HepG2 (cell line): ENCODE data around the gene METRNL. TPM values are rescaled to one million over a fixed set of nuclear protein-coding genes. Genes with fewer than 3 reads are reported as not detected.
A peak's percentile ranks its signal among the peaks of the same experiment; 100 is the strongest.

Experiments
- ATAC-seq: fragments of 200-7000 bp; cut with Tn5 transposase; 3 replicates; pipeline ENCODE4 v1.9.1; 2020; ENCODE audit warnings: mild to moderate bottlenecking, moderate library complexity
- BruUV-seq: library from RNA; stranded (reverse); fragments of 400-500 nt; replicated peaks from 2 replicates; lab custom pipeline; 2021; lab: Mats Ljungman, UMichigan
- CTCF ChIA-PET: fragments of 300-600 bp; formaldehyde crosslinking; extraction: SDS; loops from one replicate; lab custom pipeline; 2021; ENCODE audit warnings: low total read pairs, inconsistent platforms, low intra/inter-chr PET ratio; lab: Yijun Ruan, JAX
- POLR2A ChIA-PET: fragments of 350-600 bp; sonication (Branson Sonifier 250); formaldehyde crosslinking; loops from one replicate; lab custom pipeline; 2020; ENCODE audit warnings: antibody characterized with exemption, inconsistent platforms; lab: Yijun Ruan, JAX
- DNase-seq: peaks from one replicate; pipeline ENCODE4 v3.0.0-alpha.2; 2015; ENCODE audit warnings: low spot score
- FAIRE-seq: peaks from 3 replicates; lab custom pipeline; 2011; peaks lifted over from hg19 to GRCh38; lab: Jason Lieb, UNC
- H2AFZ ChIP-seq: one replicate; pipeline ENCODE4 v1.6.1; 2011; ENCODE audit warnings: low read length, inconsistent platforms
- H3K27ac ChIP-seq: fragments of 300-600 bp; 3 replicates; pipeline ENCODE4 v1.8.0; 2011; ENCODE audit warnings: mixed run types, mild to moderate bottlenecking, mixed read lengths, low read length, inconsistent platforms; ENCODE audit not compliant: insufficient read depth; ENCODE audit errors: extremely low read length
- H3K27me3 ChIP-seq, 2 experiments: fragments of 200-600 bp in 1 of 2; 2 replicates in 1 of 2; 3 replicates in 1 of 2; pipeline versions ENCODE4 v1.6.0 to v1.8.0; 2011; ENCODE audit warnings: low read length in 2 of 2, mild to moderate bottlenecking in 2 of 2, moderate library complexity in 2 of 2, inconsistent platforms in 1 of 2; ENCODE audit not compliant: insufficient read depth in 2 of 2, control insufficient read depth in 1 of 2
- H3K36me3 ChIP-seq, 2 experiments: fragments of 200-600 bp in 1 of 2; replicated peaks in 1 of 2; 2 replicates in 1 of 2; 3 replicates in 1 of 2; pipeline versions ENCODE4 v1.5.1 to v1.8.0; 2011; ENCODE audit warnings: low read length in 2 of 2, inconsistent platforms in 1 of 2; ENCODE audit not compliant: insufficient read depth in 2 of 2, control insufficient read depth in 1 of 2
- H3K4me1 ChIP-seq: 2 replicates; pipeline ENCODE4 v1.5.1; 2012; ENCODE audit warnings: low read length, inconsistent platforms; ENCODE audit not compliant: insufficient read depth
- H3K4me2 ChIP-seq: 2 replicates; pipeline ENCODE4 v1.6.0; 2011; ENCODE audit warnings: low read depth, low read length, inconsistent platforms
- H3K4me3 ChIP-seq, 3 experiments: fragments of 200-600 bp in 1 of 3; sonication (generic), shearing (Covaris generic) in 1 of 3; replicated peaks in 1 of 3; 2 replicates each; pipeline ENCODE4 v1.5.1; 2011 to 2016; ENCODE audit warnings: low read length in 3 of 3, inconsistent platforms in 2 of 3, low read depth in 2 of 3, mild to moderate bottlenecking in 2 of 3, control low read depth in 1 of 3, mixed read lengths in 1 of 3; ENCODE audit not compliant: insufficient read depth in 1 of 3
- H3K79me2 ChIP-seq: one replicate; pipeline ENCODE4 v1.6.1; 2011; ENCODE audit warnings: low read length, inconsistent platforms; ENCODE audit not compliant: insufficient read depth
- H3K9ac ChIP-seq: 2 replicates; pipeline ENCODE4 v1.6.0; 2011; ENCODE audit warnings: mild to moderate bottlenecking, low read depth, low read length, inconsistent platforms; ENCODE audit not compliant: insufficient read depth
- H3K9me3 ChIP-seq: 2 replicates; pipeline ENCODE4 v1.5.1; 2012; ENCODE audit warnings: mild to moderate bottlenecking, low read length
- H4K20me1 ChIP-seq: 2 replicates; pipeline ENCODE4 v1.6.0; 2011; ENCODE audit warnings: inconsistent platforms, mild to moderate bottlenecking, low read length, moderate library complexity; ENCODE audit not compliant: insufficient read depth
- CC2D1A ChIP-seq: sonication (generic); formaldehyde crosslinking; IDR thresholded peaks from 2 replicates; pipeline ENCODE4 v1.8.1; 2023; ENCODE audit warnings: mild to moderate bottlenecking, missing genetic modification reagents
- CREB1 ChIP-seq, 2 experiments: fragments of 450-650 bp in 1 of 2; IDR thresholded peaks; 2 replicates each; pipeline ENCODE4 v1.6.1; 2016 to 2017; ENCODE audit warnings: control low read depth in 1 of 2, mild to moderate bottlenecking in 1 of 2, missing compliant biosample characterization in 1 of 2, missing genetic modification characterization in 1 of 2
- EZH2 ChIP-seq: conservative IDR thresholded peaks from 2 replicates; pipeline ENCODE4 v1.6.1; 2012; ENCODE audit warnings: mild to moderate bottlenecking, low read depth, low read length, moderate library complexity
- HNRNPLL ChIP-seq: fragments of 200-400 bp; formaldehyde crosslinking; IDR thresholded peaks from 2 replicates; pipeline ENCODE4 v1.6.1; 2017; ENCODE audit warnings: mild to moderate bottlenecking, low read depth, low read length; ENCODE audit not compliant: poor library complexity, severe bottlenecking
- ISX ChIP-seq: sonication (generic); formaldehyde crosslinking; conservative IDR thresholded peaks from 2 replicates; pipeline ENCODE4 v1.5.0; 2020; ENCODE audit warnings: missing genetic modification reagents
- MTA1 ChIP-seq: sonication (generic); formaldehyde crosslinking; IDR thresholded peaks from 2 replicates; pipeline ENCODE4 v1.4.0; 2020; ENCODE audit warnings: missing genetic modification reagents, mild to moderate bottlenecking, borderline replicate concordance
- RBM22 ChIP-seq: fragments of 200-400 bp; formaldehyde crosslinking; optimal IDR thresholded peaks from 2 replicates; pipeline ENCODE3; 2017; ENCODE audit warnings: mild to moderate bottlenecking, low read length, moderate library complexity
- SMARCC2 ChIP-seq: fragments of 450-650 bp; IDR thresholded peaks from 2 replicates; pipeline ENCODE4 v1.6.1; 2017; ENCODE audit warnings: antibody characterized with exemption, mild to moderate bottlenecking
- TBX3 ChIP-seq: fragments of 450-650 bp; IDR thresholded peaks from 2 replicates; pipeline ENCODE4 v1.6.1; 2017; ENCODE audit warnings: antibody characterized with exemption, mild to moderate bottlenecking, inconsistent platforms, borderline replicate concordance
- THYN1 ChIP-seq: sonication (generic); formaldehyde crosslinking; IDR thresholded peaks from 2 replicates; pipeline ENCODE4 v1.8.1; 2023; ENCODE audit warnings: low read depth, mild to moderate bottlenecking, moderate library complexity, missing genetic modification reagents, borderline replicate concordance
- ZBTB8A ChIP-seq: sonication (generic); formaldehyde crosslinking; IDR thresholded peaks from 2 replicates; pipeline ENCODE4 v1.4.0; 2020; ENCODE audit warnings: mild to moderate bottlenecking, low read depth, missing genetic modification reagents, borderline replicate concordance
- ZFX ChIP-seq: sonication (generic); formaldehyde crosslinking; IDR thresholded peaks from 2 replicates; pipeline ENCODE4 v1.4.0; 2020; ENCODE audit warnings: mild to moderate bottlenecking, low read depth, missing genetic modification reagents, moderate library complexity
- ZNF644 ChIP-seq: IDR thresholded peaks from 2 replicates; pipeline ENCODE4 v1.6.1; 2016; ENCODE audit warnings: low read depth
- ZNF660 ChIP-seq: sonication (generic); formaldehyde crosslinking; IDR thresholded peaks from 2 replicates; pipeline ENCODE4 v1.5.1; 2020; ENCODE audit warnings: mild to moderate bottlenecking, low read depth, missing genetic modification reagents, borderline replicate concordance
- WGBS: methylation state at CpG from one replicate; pipeline ENCODE4 v1.1.6; 2017; ENCODE audit warnings: low lambda C conversion rate; 5-methylcytosine and 5-hydroxymethylcytosine counted together
- in situ Hi-C: cut with HindIII; loops from 2 replicates; pipeline ENCODE4 v1.10.0; 2017; ENCODE audit warnings: low pct_unique_long_range_greater_than_20kb; ENCODE audit not compliant: extremely low pct_ligation_motif_present
- intact Hi-C: fragments of 100-400 bp; cut with micrococcal nuclease; formaldehyde crosslinking; loops from one replicate; pipeline ENCODE4 v1.10.0; 2022; ENCODE audit not compliant: unreplicated experiment
- polyA plus RNA-seq, 8 experiments: library from polyadenylated mRNA; depleted of rRNA in 3 of 8; stranded (reverse) in 7 of 8; unstranded in 1 of 8; fragments of >200 nt; fragmentation: Illumina TruSeq in 4 of 8; extraction: Trizol in 4 of 8; gene quantifications; 2 replicates each; pipeline versions ENCODE4 v1.2.1 to v1.2.3, GENCODE V29; 2011 to 2016; ENCODE audit warnings: low read depth in 4 of 8, missing spikeins in 1 of 8, mixed read lengths in 1 of 8; ENCODE audit not compliant: insufficient read depth in 1 of 8
- total RNA-seq, 5 experiments: library from RNA; depleted of rRNA; stranded (reverse); fragments of >200 nt; fragmentation: Illumina TruSeq; extraction: Trizol; gene quantifications; 2 replicates each; pipeline ENCODE4 v1.2.3, GENCODE V29; 2016; ENCODE audit warnings: low read depth in 1 of 5
- TF ChIP-seq, protein P1 (sequence below): sonication (generic); formaldehyde crosslinking; conservative IDR thresholded peaks from 2 replicates; pipeline ENCODE4 v1.4.0; 2020; ENCODE audit warnings: mild to moderate bottlenecking, missing genetic modification reagents, moderate library complexity
- TF ChIP-seq, protein P2 (sequence below): sonication (generic); formaldehyde crosslinking; IDR thresholded peaks from 2 replicates; pipeline ENCODE4 v1.9.0; 2021; ENCODE audit warnings: missing genetic modification reagents, borderline replicate concordance

Gene METRNL
- total and polyA plus RNA-seq, 2 of the 13 experiments (the other 11 are each of a cell fraction or from before 2014, with no cell fraction given): 0.66 to 0.84 TPM

DNA sequence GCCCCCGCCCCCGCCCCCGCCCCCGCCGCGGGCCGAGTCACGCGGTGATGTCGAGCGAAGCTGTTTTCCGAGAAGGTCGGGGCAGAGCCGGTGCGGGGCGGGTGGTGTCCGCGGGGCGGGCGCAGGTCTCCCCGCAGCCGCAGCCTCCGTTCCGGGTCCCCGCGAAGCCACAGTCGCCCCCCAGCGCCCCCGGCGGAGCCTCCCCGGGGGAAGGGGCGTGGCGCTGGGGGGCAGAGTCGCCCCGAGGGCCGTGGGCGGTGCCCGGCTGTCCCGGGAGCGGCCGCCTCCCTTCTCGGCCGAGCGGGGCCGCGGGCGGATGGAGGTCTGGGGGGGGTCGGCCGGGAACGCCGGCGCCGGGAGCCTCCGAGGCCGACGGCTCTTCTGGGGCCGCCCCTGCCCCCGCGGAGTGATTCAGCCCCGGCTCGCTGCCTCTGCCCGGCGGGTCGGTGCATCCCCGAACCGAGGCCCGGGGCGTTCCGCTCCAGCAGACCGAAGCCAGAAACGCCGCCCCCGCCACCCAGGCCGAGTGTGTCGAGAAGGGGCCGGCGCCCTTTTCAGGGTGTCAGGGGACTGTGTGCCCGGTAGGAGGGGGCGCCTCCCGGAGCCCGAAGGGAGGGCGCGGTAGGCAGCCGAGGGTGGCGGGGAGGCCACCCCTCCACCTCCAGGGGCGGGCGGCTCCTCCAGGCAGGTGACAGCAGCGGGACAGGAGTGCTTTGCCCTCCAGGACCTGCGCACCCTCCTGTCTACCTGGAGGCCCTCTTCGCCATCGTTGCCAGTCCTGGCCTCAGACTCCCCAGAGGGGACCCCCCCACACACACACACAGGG is 1.7 kb downstream of the METRNL start (continued):
- TF ChIP-seq, protein P1, sequence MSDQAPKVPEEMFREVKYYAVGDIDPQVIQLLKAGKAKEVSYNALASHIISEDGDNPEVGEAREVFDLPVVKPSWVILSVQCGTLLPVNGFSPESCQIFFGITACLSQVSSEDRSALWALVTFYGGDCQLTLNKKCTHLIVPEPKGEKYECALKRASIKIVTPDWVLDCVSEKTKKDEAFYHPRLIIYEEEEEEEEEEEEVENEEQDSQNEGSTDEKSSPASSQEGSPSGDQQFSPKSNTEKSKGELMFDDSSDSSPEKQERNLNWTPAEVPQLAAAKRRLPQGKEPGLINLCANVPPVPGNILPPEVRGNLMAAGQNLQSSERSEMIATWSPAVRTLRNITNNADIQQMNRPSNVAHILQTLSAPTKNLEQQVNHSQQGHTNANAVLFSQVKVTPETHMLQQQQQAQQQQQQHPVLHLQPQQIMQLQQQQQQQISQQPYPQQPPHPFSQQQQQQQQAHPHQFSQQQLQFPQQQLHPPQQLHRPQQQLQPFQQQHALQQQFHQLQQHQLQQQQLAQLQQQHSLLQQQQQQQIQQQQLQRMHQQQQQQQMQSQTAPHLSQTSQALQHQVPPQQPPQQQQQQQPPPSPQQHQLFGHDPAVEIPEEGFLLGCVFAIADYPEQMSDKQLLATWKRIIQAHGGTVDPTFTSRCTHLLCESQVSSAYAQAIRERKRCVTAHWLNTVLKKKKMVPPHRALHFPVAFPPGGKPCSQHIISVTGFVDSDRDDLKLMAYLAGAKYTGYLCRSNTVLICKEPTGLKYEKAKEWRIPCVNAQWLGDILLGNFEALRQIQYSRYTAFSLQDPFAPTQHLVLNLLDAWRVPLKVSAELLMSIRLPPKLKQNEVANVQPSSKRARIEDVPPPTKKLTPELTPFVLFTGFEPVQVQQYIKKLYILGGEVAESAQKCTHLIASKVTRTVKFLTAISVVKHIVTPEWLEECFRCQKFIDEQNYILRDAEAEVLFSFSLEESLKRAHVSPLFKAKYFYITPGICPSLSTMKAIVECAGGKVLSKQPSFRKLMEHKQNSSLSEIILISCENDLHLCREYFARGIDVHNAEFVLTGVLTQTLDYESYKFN: no peak
- TF ChIP-seq CC2D1A (CRISPR knock-in tag) (no peak), ISX (CRISPR knock-in tag) (no peak), THYN1 (CRISPR knock-in tag) (no peak), RBM22 (no peak), ZNF660 (CRISPR knock-in tag) (no peak)

DNA sequence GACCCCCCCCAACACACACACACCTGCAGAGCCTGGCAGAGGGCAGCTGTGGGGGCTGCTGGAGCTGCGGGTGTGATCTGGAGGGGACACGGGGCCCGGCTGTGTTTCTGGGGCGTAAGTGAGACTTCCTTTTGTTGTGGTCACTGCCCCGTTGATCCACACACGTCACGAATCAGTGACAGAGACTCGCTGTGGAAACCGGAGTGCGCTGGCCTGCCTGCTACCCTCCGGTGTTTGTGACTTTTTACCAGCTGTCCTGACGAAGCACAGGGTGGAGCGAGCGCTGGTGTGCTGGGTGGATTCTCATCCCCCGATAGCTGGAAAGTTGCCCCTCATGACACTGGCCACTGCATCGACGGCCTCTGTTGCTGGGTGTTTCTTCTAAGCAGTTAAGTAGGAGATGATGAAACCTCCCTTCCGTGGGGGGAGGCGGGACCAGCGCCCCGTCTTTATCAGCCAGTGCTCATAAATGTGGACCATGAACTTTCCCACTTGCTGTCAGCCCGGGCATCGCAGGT is 2.3 kb downstream of the METRNL start:
- Histone ChIP-seq H3K36me3 (no peaks in the 10 kb centered on the region), H3K79me2 (no peaks in the 10 kb centered on the region), H2AFZ (no peak overlapping the region), H3K27ac (no peak overlapping the region), H3K4me1 (peaks cover 24% of the 10 kb centered on the region), H3K4me2 (no peak overlapping the region), H4K20me1 (peaks cover 28% of the 10 kb centered on the region; the same call in 1 of the 2 replicates), H3K4me3 (no peak overlapping the region; a peak in 1 of 6 replicates), H3K27me3 (peaks cover 39 to 82% of the 10 kb centered on the region in 2 experiments), H3K9ac (no peak overlapping the region), H3K9me3 (no peaks in the 10 kb centered on the region)
- intact Hi-C loops (no loop called here), in situ Hi-C loops (no loop called here)
- 64% methylated on average over 20 of the region's 23 CpGs for WGBS
- FAIRE-seq: no peak
- no peak for DNase-seq
- ChIA-PET CTCF (no interaction called here), POLR2A (no interaction called here)
- ATAC-seq: no peak
- no TSS peak for BruUV-seq
- peak; percentile 12 for TF ChIP-seq HNRNPLL
- TF ChIP-seq ZBTB8A (CRISPR knock-in tag): no peak
- no peak for TF ChIP-seq SMARCC2
- TF ChIP-seq TBX3: no peak
- TF ChIP-seq, protein P2, sequence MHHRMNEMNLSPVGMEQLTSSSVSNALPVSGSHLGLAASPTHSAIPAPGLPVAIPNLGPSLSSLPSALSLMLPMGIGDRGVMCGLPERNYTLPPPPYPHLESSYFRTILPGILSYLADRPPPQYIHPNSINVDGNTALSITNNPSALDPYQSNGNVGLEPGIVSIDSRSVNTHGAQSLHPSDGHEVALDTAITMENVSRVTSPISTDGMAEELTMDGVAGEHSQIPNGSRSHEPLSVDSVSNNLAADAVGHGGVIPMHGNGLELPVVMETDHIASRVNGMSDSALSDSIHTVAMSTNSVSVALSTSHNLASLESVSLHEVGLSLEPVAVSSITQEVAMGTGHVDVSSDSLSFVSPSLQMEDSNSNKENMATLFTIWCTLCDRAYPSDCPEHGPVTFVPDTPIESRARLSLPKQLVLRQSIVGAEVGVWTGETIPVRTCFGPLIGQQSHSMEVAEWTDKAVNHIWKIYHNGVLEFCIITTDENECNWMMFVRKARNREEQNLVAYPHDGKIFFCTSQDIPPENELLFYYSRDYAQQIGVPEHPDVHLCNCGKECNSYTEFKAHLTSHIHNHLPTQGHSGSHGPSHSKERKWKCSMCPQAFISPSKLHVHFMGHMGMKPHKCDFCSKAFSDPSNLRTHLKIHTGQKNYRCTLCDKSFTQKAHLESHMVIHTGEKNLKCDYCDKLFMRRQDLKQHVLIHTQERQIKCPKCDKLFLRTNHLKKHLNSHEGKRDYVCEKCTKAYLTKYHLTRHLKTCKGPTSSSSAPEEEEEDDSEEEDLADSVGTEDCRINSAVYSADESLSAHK (CRISPR knock-in tag): no peak
- TF ChIP-seq ZNF644 (CRISPR knock-in tag): no peak
- peak; percentile 27; the same call in 1 of the 2 replicates for TF ChIP-seq CREB1 (IDR thresholded peaks at IDR 0.05)
- TF ChIP-seq CREB1 (CRISPR knock-in tag; IDR thresholded peaks at IDR 0.05): no peak
- no peak for TF ChIP-seq MTA1
- no peak for TF ChIP-seq ZFX (CRISPR knock-in tag)
- peak; percentile 67; the same call in 1 of the 2 replicates for TF ChIP-seq EZH2
